Measurements from ENCODE around the gene STX16.

STX16 gene

GRCh38 chr20:58618351-58619076 is 32.6 kb upstream of the STX16 start:
- DNase-seq (ENCODE audit: low spot score) = no peak

DNA sequence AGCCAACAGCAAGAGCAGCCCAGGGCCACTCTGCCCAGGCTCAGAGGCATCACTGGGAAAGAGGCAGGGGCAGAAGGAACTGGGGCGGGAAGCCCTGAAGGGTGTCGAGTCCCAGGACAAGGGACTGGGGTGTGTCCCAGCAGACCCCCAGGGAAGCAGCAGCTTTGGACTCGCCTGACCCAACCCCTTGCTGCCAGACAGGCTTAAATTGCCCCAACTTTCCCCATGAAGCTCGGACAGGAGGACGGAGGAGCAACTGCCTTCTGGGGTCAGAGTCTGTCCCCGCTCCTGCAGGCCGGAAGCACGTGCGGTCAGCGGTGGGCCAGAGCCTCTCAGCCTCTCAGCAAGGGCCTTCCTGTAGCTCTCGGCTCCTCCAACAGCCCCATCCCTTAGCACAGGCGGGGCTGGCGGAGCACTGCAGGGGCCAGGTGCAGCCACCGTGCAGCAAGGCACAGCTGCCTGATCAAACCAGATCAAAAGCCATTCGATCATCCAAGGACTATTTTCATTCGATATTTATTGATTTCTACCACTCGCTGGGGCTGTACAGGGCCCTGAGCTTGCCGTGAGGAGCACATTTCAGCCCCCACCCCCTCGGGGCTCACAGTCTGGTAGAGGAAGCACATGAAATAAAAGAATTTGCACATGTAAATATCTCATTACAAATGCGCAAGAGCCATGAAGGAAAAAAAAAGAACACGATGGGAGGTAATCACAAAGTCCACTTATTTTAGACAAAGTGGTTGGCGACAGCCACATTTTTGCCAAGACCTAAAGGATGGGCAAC is 31.8 kb upstream of the STX16 start:
- no peak for DNase-seq (ENCODE audit: low spot score)

GRCh38 chr20:58619864-58620431 is 31.1 kb upstream of the STX16 start:
- no peak for DNase-seq (ENCODE audit: low spot score)

DNA sequence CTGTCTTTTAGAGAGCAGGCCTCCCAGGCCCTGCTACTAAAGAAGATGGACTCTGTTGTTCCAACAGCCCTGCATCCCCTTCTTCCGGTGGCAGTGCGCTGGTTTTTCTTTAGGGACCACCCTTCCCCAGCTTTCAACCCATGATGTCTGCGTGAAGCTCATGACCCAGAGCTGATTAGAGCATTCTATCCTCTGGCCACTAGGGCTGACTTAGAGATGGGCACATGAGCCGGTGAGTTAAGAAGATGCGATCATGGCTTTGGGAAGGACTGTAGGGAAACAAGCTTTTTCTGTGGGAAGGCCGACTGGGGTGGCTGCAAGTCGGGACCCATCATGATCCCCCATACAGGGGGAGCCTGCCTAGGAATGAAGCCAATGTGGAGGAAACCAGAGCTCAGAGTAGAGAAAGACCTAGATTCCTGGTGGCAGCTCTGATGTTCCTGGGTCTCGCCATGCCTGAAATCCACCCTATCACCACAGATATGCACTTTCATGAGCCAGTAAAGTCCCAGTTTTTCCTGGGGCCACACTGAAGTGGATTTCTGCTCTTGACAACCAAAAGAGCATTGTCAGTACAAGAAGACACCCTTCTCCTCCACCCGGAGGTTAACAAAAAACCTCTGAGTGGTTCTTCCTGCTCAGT is 29.1 kb upstream of the STX16 start:
- DNase-seq (ENCODE audit: low spot score) = no peak

DNA sequence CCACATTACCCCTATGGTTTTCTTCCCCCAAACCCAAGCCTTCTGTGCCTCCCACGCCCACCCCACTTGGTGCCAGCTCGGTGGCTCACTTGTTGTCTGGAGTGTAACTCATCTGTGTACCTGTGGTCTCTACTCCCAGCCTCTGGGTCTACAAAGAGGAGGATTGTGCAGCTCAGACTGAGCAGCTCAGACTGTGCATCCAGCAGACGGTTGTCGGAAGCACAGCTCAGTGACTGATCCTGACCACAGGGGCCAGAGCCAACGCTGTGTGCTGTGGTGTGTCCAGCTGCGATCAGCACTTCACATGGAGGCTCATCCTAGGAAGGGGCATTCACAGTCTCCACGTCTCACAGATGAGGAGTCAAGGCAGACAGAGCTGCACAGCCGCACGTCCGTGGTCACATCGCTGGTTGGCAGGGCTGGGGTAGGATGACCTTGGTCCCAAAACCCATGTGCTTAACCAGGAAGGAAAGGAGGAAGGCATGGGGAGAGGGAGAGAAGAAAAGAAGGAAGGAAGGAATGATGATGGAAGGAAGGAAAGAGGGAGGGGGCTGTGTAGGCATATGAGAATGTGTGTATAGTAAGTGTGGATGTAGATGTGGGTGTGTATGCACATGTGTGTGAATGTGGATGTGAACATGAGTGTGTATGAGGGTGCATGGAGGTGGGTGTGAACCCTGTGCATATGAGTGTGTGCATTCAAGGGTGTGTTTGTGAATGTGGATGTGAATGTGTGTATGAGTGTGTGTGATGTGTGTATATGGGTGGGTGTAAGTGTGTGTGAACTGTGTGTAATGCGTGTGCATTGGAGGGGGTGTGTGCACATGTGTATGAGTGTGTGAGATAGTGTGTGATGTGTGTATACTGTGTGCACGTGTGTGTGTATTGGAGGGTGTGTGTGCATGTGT is 28.2 kb upstream of the STX16 start:
- no peak for DNase-seq (ENCODE audit: low spot score)

GRCh38 chr20:58623579-58624473 is 27.3 kb upstream of the STX16 start:
- DNase-seq (ENCODE audit: low spot score) = peak; percentile 97

- DNase-seq (ENCODE audit: low spot score) = no peak
These were observed 26.4 kb upstream of the STX16 start for GRCh38 chr20:58624687-58625086.

- DNase-seq (ENCODE audit: low spot score) = no peak
These were observed 25.5 kb upstream of the STX16 start for GRCh38 chr20:58625585-58625984.

- peak; percentile 18 for DNase-seq (ENCODE audit: low spot score)
These were observed 25.0 kb upstream of the STX16 start for GRCh38 chr20:58626051-58626450.

GRCh38 chr20:58627212-58628072 is 23.6 kb upstream of the STX16 start:
- no peak for DNase-seq (ENCODE audit: low spot score)

DNA sequence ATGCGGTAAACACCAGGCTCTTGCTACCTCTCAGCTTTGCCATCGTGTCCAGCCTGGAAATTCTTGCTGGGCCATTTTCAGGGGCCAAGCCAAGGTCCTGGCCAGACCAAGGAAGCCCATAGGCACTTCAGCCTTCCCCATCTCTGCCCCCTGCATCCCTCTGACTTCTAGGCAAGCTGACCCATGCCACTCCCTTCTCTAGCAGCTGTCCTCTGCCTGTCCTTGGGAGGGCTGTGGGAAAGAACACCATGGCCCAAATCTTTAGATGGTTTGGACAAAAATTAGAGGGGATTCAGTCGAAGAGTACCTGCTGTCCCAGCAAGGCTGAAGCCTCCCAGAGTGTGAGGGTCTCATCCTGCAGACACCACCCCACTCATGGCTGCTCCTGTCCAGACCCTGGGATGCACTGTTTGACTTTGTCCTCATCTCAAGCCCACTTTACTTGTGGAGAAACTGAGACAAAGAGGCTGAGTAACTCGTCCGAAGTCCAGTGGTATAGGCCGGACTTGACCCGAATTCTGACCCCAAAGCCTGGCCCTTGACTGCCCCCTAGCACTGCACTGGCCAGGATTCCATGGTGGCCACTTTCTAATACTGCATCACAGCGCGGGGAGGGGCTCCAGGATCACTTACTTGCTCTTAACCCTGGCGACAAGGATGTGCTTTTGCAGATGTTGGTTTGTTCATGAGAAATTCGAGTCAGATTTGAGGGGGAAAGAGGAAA is 22.4 kb upstream of the STX16 start:
- DNase-seq (ENCODE audit: low spot score) = no peak

DNA sequence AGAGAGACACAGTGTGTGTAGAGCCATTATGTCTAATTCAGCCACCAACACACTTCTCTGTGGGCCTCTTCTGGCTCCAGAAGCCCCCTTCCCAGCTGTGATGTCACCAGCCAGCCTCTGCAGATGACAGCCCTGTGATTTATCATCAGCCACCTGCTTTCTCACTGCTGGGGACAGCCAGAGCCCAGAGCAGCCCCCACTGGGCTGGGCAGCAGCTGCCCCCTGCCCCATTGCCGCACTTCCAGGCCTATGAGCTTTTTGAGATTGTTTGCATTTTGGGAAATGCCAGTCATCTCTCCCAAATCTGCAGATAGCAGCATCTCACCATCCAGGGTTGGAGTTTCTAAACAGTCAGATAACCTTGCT is 21.9 kb upstream of the STX16 start:
- no peak for DNase-seq (ENCODE audit: low spot score)

GRCh38 chr20:58630063-58630462 is 21.0 kb upstream of the STX16 start:
- DNase-seq (ENCODE audit: low spot score) = peak; percentile 90

- DNase-seq (ENCODE audit: low spot score) = no peak
These were observed 17.7 kb upstream of the STX16 start for GRCh38 chr20:58633161-58634053.

DNA sequence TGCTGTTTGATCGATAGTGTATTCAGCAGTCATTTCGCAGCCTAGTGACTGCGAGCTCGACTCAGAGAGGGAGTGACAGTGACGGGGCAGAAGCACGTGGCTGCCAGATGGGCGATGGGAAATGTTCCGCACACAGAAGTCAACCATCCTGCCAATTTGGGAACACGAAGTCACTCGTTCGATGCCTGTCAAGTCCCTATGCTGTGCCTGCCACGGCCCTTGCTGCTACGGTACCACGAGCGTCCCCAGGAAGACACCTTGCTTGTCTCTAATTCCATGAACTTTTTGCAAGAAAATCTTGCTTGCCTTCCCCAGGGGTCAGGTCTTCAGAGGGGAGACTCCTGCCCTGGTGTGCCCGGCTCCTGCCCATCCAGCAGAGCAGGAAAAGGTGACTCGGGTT is 17.0 kb upstream of the STX16 start:
- no peak for DNase-seq (ENCODE audit: low spot score)

- no peak for DNase-seq (ENCODE audit: low spot score)
These were observed 16.4 kb upstream of the STX16 start for GRCh38 chr20:58634521-58635278.

- DNase-seq (ENCODE audit: low spot score) = no peak
These were observed 15.8 kb upstream of the STX16 start for GRCh38 chr20:58635279-58635665.
